HepG2 (cell line): ENCODE measurements around the gene RPL3.

Experiments used
- CBX1 ChIP-seq: IDR thresholded peaks from one replicate; pipeline ENCODE4 v1.6.1; 2016; ENCODE audit warnings: antibody characterized with exemption, low read depth
- CBX5 ChIP-seq: sonication (generic); formaldehyde crosslinking; IDR thresholded peaks from 2 replicates; pipeline ENCODE4 v1.4.0; 2020; ENCODE audit warnings: missing genetic modification reagents, borderline replicate concordance
- EEA1 ChIP-seq: sonication (generic); formaldehyde crosslinking; IDR thresholded peaks from 2 replicates; pipeline ENCODE4 v1.5.1; 2020; ENCODE audit warnings: mild to moderate bottlenecking, missing genetic modification reagents, borderline replicate concordance
- FOSL1 ChIP-seq: sonication (generic); formaldehyde crosslinking; IDR thresholded peaks from 2 replicates; pipeline ENCODE4 v1.9.0; 2021; ENCODE audit warnings: missing genetic modification reagents, borderline replicate concordance
- POLR2AphosphoS5 ChIP-seq: IDR thresholded peaks from 2 replicates; pipeline ENCODE4 v1.6.1; 2012; ENCODE audit warnings: low read depth, low read length
- RBM22 ChIP-seq: fragments of 200-400 bp; formaldehyde crosslinking; optimal IDR thresholded peaks from 2 replicates; pipeline ENCODE3; 2017; ENCODE audit warnings: mild to moderate bottlenecking, low read length, moderate library complexity
- ZNF550 ChIP-seq: sonication (generic); formaldehyde crosslinking; IDR thresholded peaks from 2 replicates; pipeline ENCODE4 v1.4.0; 2020; ENCODE audit warnings: mild to moderate bottlenecking, missing genetic modification reagents, borderline replicate concordance

DNA sequence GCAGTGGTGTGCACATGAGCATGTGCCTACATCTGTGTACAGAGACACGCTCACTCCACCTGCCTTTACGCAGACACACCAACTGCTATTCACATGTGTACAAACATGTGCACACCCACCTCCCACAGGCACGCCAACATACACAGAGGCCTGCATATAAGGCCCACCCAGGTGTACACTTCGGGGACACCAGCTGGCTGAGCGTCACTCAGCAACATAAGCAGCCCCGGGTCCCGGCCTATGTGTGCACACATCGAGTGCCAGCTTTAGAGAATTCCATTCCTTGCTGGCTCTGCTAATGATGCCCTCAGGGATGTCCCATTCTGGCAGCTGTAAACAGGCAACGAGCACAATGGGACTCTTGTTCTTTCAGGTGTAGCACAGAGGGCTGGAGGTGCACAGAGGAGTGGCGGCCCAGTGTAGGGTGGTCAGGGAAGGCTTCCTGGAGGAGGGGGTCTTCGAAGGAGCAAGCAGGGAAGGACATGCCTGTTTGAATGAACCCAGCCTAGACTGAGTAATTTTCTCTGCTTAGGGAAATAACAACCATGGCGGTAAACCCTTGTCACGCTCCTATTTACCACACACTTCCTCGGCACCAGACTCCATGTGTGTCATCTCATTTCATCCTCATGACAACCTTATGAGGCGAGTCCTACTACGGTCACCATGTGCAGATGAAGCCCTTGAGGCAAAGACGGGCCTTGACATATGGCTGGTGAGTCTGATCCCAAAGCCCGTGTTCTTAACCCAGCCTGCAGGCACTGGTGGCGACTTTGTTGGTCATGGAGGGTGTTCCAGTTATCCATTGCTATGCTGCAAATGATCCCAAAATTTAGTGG lies 35.1 kb downstream of the RPL3 start:
- TF ChIP-seq RBM22: no peak
- no peak for TF ChIP-seq FOSL1
- TF ChIP-seq CBX5 (CRISPR knock-in tag): no peak
- TF ChIP-seq ZNF550 (CRISPR knock-in tag): no peak
- no peak for TF ChIP-seq POLR2AphosphoS5
- no peak for TF ChIP-seq EEA1 (CRISPR knock-in tag)
- no peak for TF ChIP-seq CBX1
